HG02798 (cell line): Measurements from ENCODE around the gene FAM114A1.
"Not testable (repeated sequence)": the region's sequence is repeated elsewhere in the genome, so short reads cannot be mapped to it uniquely, and the experiment has no call there.

ENCODE experiments used
- ATAC-seq: cut with Tn5 transposase; IDR thresholded peaks from one replicate; pipeline ENCODE4 v1.9.1; 2021; ENCODE audit warnings: mild to moderate bottlenecking; ENCODE audit not compliant: unreplicated experiment, poor library complexity

Gene FAM114A1

GRCh38 chr4:38958453-38959190 lies 91.0 kb downstream of the FAM114A1 start:
- no peak for ATAC-seq

- not testable (repeated sequence) for ATAC-seq
Observed at GRCh38 chr4:38959248-38959647, 91.6 kb downstream of the FAM114A1 start.

DNA sequence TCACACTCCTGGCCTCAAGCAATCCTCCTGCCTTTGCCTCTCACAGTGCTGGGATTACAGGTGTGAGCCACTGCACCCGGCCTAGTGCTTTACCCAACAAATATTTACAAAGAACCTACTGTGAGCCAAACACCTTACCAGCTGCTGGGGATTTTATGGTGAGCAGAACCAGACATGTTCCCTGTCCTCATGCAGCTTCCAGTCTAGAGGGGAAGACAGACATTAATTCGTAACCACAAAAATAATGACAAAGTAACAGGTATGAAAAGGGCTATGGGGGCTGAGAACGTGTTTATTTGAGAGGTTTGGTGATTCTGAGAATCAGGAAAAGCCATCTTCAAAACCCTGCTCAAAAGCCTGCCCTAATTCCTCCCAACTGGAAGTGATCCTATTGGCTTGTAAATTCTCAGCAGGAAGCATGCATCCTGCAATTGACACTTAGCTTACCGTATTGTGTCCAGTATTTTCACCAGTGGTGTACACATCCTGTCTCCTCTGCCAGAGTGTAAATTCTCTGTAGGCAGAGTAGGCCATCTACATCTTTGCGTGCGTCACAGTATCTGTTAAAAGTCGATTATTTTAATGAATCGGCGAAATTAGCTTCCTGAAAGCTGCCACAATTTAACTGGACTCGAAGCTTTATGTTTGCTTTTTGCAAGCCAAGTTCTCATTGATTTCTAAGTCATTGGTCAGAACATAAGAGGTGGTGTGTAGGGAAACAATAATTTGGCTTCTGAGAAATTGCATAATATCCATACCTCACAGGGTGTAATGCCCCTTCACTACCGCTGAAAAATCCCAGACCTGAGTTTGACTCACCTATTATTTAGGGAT lies 97.6 kb downstream of the FAM114A1 start:
- no peak for ATAC-seq

DNA sequence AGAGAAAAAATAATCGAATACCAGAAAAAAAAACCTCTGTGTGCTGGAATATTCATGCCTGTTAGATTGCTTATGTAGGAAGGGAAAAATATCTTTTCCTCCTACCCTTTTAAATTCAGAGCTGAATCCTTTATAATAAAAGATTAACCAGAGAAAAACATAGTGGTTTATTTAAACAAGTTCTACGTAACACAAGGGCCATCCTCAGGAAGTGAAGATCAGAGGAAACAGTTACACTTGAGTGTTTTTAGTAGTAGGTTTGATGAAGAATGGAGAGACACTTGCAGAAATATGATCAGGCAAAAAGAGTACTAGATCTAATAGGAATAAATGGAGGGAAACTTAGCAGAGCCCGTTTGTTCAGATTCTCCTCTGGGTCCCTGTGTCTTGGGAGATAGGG lies 98.3 kb downstream of the FAM114A1 start:
- ATAC-seq = no peak

DNA sequence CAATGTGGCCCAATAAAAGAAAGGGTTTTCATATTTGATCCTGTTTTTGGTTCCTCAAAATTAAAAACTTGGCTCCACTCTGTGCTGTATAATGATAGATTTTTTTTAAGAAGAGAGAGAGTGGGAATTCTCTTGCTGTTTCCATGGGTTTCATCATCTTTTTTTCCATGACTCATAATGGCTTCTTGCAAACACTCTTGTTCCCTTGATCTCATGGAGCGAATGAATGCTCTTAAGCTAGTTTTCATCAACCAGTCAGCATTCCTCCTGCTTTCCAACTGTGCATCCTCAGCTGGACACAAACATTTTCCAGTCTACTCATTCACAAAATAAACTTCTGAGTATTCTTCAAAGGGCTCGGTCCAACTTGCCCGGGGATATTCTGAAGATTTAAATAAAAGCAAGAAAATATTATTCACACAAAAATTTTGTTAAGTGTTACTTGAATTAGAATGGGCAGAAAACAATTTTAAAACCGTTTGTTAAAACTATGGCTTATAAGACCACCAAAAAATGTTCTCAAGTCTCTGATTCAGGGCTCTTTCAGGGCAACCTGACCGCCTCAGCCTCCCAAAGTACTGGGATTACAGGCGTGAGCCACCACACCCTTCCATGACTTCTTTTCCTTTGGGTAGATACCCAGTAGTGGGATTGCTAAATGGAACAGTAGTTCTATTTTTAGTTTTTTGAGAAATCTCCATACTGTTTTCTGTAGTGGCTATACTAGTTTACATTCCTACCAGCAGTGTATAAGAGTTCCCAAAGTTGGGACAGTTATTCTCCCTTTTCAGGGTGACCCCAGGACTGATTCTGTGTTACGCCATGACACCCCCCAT lies 99.9 kb downstream of the FAM114A1 start:
- ATAC-seq = no peak

DNA sequence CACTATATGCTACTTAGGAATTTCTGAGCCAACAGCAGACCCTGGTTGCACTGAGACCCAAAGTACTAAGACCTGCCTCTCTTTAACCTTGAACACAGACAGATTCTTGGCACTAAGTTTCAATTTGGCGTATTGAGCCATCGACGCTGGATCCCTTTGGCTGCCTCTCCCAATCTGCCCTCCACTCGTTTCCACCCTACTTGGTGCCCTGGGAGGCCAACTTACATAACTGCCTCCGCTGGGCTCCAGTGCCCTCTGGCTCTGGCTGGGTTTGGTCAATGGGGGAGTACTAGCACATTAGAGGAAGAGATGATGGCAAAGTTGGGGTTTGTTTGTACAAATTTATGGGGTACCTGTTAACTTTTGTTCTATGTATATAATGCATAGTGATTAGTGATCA lies 101.1 kb downstream of the FAM114A1 start:
- ATAC-seq = no peak

DNA sequence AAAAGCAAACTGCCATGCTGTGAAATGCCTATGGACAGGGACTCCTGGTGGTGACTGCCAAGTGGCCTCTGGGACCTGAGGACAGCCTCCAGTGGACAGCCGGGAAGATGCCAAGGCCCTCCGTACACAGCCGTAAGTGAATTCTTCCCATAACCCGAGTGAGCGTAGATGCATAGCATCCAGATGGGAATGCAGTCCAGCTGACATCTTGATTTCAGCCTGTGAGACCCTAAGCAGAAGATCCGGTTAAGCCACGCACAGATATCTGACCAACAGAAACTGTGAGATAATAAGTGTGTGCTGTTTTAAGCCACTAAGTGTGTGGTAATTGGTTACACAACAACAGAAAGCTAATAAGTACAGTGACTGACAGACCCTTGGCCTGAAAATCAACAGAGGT lies 108.7 kb downstream of the FAM114A1 start:
- ATAC-seq = no peak

DNA sequence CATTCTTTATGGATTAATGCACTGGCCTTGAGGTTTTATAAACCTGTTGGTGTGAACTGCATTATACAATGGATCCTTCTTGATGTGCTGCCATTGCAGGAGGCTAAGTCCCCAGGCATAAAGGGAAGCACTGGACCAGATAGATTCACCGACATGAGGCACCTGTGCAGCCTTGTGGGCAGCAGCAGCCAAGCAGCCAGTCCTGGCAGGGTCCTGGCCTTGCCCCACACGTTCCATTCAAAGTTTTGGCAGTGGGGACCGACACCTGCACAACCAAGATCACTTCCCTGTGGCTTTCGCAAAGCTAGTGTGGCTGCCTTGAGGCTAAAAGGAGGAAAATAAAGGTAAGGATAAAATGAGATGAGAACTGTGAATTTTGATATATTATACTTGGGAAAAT lies 111.5 kb downstream of the FAM114A1 start:
- ATAC-seq = no peak

GRCh38 chr4:38979511-38980230 lies 112.1 kb downstream of the FAM114A1 start:
- no peak for ATAC-seq

- no peak for ATAC-seq
Observed at GRCh38 chr4:38980903-38981676, 113.5 kb downstream of the FAM114A1 start.

DNA sequence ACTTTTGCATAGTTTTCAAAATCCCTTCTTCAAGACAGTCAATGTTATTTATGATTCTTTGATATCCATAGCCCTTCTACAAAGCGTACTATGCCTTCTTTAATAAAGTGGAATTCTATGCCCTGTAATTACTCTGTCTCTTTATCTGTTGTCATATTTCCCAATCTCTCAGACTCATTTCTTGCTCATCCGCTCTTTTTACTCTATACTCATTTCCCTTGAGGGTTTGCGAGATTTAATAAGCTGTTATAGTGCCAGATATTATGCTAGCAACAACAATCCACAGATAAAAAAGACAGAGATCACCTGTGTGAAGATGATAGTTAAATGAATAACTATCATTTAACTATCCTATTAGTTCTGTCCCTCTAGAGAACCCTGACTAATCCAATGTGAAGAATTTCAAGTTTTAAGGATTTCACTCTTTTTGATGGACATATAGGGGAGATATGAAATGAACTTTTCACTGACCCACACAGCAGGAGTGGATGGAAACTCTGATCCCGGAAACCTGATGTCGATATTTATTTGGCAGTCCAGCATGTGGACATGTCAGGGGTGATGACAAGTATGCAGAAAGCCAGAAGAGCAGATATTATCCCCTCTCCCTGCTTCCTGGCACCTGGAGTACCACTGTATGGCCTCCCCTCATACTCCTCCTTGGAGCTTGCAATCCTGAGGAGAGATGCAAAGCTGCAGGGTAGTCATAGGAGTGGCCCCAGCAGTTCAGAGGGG lies 114.9 kb downstream of the FAM114A1 start:
- no peak for ATAC-seq

DNA sequence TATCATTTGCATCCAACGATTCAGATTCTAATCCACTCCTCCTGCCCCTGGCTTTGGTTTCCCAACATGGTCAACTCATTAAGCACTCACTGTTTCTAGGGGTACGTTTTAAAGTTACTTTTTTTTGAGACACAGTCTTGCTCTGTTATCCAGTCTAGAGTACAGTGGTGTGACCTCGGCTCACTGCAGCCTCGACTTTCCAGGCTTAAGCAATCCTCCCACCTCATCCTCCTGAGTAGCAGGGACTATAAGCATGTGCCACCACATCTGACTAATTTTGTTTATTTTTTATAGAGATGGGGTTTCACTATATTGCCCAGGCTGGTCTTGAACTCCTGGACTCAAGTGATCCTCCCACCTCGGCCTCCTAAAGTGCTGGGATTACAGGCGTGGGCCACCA lies 115.7 kb downstream of the FAM114A1 start:
- ATAC-seq = no peak

DNA sequence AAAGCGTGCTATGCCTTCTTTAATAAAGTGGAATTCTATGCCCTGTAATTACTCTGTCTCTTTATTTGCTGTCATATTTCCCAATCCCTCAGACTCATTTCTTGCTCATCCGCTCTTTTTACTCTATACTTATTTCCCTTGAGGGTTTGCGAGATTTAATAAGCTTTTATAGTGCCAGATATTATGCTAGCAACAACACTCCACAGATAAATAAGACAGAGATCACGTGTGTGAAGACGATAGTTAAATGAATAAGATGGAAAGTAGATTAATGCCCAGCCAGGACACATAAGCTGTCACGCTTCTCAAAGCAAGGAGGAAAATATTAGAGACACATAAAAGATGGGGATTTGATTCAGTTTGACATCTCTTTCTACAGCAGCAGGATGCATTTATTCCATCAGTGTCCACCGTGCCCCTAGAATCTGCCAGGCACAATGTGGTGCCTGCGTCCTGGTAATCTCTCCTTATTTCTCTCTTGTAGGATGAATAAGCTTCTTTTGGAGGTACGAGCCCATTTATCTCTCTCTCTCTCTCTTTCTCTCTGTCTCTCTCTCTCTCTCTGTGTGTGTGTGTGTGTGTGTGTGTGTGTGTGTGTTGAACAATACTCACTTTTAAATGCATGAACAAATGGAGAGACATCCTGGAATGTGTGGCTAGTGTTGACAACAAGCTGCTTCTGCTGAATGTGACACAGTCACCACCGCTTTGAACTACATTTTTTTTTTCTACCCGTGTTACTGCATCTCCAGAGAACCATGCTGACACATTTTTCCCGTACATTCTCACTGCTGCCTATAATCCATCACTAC lies 116.4 kb downstream of the FAM114A1 start:
- ATAC-seq = no peak

DNA sequence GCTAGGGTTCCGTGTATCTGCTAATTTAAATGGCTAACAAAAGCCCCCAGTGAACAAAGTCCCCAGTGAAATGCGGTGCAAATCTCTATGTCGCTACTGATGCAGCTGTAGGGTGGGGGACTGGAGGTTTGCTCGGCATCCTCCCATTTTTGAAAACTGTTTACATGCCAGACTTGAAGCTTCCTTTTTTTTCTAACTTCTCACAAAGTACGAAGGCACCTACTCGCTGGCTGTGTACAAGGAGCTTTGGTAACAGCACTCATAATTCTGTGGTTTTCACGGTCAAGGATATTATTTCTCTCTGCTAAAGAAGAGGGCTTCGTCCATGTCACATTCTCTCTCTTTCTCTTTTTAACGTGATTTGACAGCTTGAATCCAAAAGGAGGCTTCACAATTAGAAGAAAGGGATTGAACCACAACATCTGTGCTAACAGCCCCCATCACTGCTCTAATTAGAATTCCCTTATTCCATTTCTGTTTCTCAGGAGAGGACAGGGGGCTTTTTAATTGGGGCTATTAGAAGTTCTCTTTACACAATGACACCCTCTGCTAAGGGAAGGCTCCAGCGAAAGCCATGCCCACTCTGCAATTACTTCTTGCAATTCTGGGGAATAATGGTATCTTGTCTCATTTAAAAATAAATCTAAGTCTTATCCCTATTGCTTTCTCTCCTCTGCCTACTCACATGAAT lies 117.9 kb downstream of the FAM114A1 start:
- ATAC-seq = no peak

- ATAC-seq = no peak
Observed at GRCh38 chr4:38987491-38987890, 119.9 kb downstream of the FAM114A1 start.

DNA sequence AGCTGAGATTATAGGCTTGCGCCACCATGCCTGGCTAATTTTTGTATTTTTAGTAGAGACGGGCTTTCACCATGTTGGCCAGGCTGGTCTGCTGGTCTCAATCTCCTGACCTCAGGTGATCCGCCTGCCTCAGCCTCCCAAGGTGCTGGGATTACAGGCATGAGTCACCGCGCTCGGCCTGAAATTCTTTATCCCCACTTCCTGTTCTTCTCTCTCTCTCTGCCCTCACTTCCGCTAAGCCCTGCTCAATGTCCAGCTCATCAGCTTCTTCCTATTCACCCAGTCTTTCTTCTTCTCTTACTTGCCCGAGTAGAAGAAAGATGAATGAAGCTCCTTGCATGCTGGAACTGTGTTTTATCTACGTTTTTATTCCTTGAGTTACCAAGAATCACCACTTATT lies 120.7 kb downstream of the FAM114A1 start:
- ATAC-seq = not testable (repeated sequence)

DNA sequence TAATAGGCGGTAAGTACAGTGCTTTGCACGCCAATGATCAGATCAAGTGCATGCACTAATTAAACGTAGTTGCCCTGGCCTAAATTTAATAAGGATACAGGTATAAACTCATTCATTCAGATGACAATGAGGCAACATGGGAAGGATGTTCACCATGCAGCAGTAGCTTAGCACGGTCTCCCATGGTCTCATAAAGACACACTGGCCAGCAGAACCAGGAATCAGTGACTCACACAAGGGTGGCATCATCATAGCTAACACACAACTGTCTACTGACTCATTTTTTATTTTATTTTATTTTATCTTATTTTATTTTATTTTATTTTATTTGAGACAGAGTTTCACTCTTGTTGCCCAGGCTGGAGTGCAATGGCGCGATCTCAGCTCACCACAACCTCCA lies 121.9 kb downstream of the FAM114A1 start:
- no peak for ATAC-seq
